Panc1 (cell line): ENCODE measurements around the gene DIDO1.

Experiments used
- CTCF ChIP-seq: fragments of 450-650 bp; IDR thresholded peaks from 2 replicates; pipeline ENCODE4 v1.5.1; 2017; ENCODE audit warnings: mild to moderate bottlenecking
- POLR2AphosphoS5 ChIP-seq: IDR thresholded peaks from 2 replicates; pipeline ENCODE4 v1.6.1; 2012; ENCODE audit warnings: mild to moderate bottlenecking, low read depth, low read length, moderate library complexity
- SIN3A ChIP-seq: IDR thresholded peaks from 2 replicates; pipeline ENCODE4 v1.6.1; 2012; ENCODE audit warnings: low read depth, mild to moderate bottlenecking, low read length, moderate library complexity, borderline replicate concordance; ENCODE audit not compliant: insufficient read depth
- TCF7L2 ChIP-seq: IDR thresholded peaks from 2 replicates; pipeline ENCODE4 v1.6.1; 2011; ENCODE audit warnings: mild to moderate bottlenecking, low read depth, low read length, inconsistent platforms

- TF ChIP-seq CTCF (no peak), SIN3A (no peak), POLR2AphosphoS5 (no peak), TCF7L2 (no peak)
These were observed 35.0 kb upstream of the DIDO1 start for GRCh38 chr20:62961310-62961783.
